Activated T-cell treated with anti-CD3 and anti-CD28 coated beads for 1 hour (primary cell): Measurements from ENCODE around the gene ETNPPL.

Experiments
- DNase-seq: peaks from one replicate; pipeline ENCODE4 v3.0.0-alpha.2; 2020; ENCODE audit warnings: low read depth

The ETNPPL gene

DNA sequence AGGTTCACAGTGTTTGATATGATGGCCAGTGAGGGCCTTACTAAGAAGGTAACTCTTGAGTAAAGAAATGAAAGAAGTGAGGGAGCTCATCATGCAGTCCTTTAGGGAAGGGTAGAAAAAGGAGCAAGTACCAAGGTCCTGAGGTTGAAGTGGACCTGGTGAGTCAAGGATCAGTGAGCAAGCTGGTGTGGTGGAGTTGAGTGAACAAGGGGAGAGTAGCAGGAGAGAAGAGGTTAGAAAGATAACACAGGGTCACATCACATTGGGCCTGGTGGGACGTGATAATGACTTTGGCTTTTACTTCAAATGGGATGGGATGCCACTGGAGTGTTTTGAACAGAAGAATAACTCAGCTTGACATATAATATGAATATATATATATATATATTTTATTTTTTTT lies 67.8 kb downstream of the ETNPPL start:
- DNase-seq, result no peak

DNA sequence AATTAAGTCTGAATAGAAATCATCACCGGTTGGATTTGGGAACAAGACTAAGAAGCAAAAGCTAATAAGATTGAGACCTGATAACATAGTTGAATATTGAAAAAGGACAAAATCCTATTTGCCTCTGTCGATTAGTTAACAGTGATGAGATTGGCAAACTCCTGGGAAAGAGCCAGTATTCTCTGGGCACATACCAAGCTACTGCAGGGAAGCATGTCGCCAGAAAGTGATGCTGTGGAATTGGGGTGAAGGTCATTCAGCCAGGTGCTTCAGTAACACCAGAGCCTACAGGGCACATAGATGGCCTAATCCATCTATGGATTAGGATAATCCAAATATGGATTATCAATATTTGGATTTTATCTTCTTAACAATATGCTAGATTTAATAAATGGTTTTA lies 68.4 kb downstream of the ETNPPL start:
- no peak for DNase-seq

GRCh38 chr4:108693819-108694218 lies 69.0 kb downstream of the ETNPPL start:
- DNase-seq, result no peak

DNA sequence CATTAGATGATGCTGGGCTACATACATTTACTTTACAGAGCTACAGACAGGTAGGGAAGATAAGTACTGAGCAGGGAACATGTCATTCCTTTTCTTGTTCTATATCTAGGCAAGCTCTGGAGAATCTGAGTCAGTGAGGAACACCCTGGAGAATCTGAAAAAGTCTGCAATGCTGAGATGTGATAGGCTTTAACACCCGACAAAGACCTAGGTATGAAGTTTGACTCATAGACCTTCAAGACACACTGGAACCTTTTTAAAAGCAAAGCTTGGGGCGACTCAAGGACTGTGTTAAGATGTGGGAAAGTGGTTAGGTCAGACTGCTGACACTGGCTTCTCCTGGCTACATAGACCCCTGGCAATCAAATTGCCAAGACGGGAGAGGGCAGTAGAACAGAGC lies 69.6 kb downstream of the ETNPPL start:
- no peak for DNase-seq
